H1 (cell line): Measurements from ENCODE around the gene CA10. TPM values are rescaled to one million over a fixed set of nuclear protein-coding genes. Genes with fewer than 3 reads are reported as not detected.

Source experiments
- SP1 ChIP-seq: IDR thresholded peaks from 2 replicates; pipeline ENCODE4 v1.6.1; 2011; ENCODE audit warnings: low read depth, low read length
- polyA plus RNA-seq, 7 experiments: library from polyadenylated mRNA; depleted of rRNA in 3 of 7; stranded (reverse) in 5 of 7; unstranded in 2 of 7; fragments of >200 nt in 5 of 7; fragments of 200-250 nt in 2 of 7; gene quantifications; 1 replicate in 5 of 7; 2 replicates in 1 of 7; 4 replicates in 1 of 7; pipeline versions ENCODE4 v1.2.1 to v1.2.3, GENCODE V29; 2011 to 2013; ENCODE audit warnings: missing spikeins in 2 of 7, mixed read lengths in 2 of 7
- total RNA-seq: library from RNA; stranded (reverse); fragmentation: NEBNext Ultra II Directional; extraction: Animal tissue kit (Norgen Biotek cat#: 25700); gene quantifications from 2 replicates; pipeline ENCODE4 v1.2.1, GENCODE V29; 2021

The CA10 gene
- total and polyA plus RNA-seq, 2 of the 8 experiments (the other 6 are each of a cell fraction or from before 2014, with no cell fraction given) = 0.60 to 0.63 TPM

DNA sequence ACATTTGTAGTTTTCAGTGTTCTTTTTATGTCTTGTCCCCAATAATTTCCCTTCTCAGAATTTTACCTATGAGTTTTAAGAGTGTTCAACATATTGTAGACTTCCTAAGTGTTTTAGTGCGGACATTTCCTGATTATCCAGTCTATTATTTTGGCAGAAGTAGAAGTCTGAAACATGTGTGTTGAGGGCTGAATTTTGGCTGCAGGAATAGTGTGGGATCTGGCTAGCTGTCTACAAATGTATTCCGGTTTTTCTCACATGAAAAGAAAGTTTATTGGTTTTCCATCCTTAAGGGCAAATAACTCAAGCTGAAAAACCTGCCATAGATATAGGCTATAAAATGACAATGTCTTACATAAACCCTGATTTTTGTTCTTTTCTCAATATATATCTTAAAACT, 33.0 kb upstream of the CA10 start (continued):
- TF ChIP-seq SP1 = no peak
